Spleen (tissue), 11 donors: Measurements from ENCODE around the gene FAM219B. TPM values are rescaled to one million over a fixed set of nuclear protein-coding genes. Genes with fewer than 3 reads are reported as not detected.

Source experiments
- DNase-seq: peaks from one replicate; pipeline ENCODE4 v3.0.0-alpha.2; 2020
- H3K27ac ChIP-seq, 8 donors: fragments of 200-600 bp; sonication (generic) in 7 of 8; 1 replicate in 4 of 8; 2 replicates in 4 of 8; pipeline versions ENCODE4 v1.5.0 to v1.8.0; 2016 to 2021; ENCODE audit warnings: inconsistent platforms in 4 of 8, mild to moderate bottlenecking in 4 of 8, moderate library complexity in 1 of 8
- H3K27me3 ChIP-seq, 7 donors: fragments of 200-600 bp; sonication (generic) in 6 of 7; replicated peaks in 1 of 7; 1 replicate in 4 of 7; 2 replicates in 3 of 7; pipeline versions ENCODE4 v1.5.0 to v1.8.0; 2016 to 2021; ENCODE audit warnings: inconsistent platforms in 3 of 7, mild to moderate bottlenecking in 1 of 7
- H3K36me3 ChIP-seq, 6 donors: fragments of 200-600 bp; sonication (generic) in 5 of 6; 1 replicate in 4 of 6; 2 replicates in 2 of 6; pipeline versions ENCODE4 v1.5.0 to v1.8.0; 2016 to 2021; ENCODE audit warnings: inconsistent platforms in 2 of 6
- H3K4me1 ChIP-seq, 6 donors: fragments of 200-600 bp; sonication (generic) in 5 of 6; 1 replicate in 3 of 6; 2 replicates in 3 of 6; pipeline versions ENCODE4 v1.5.0 to v1.8.0; 2016 to 2021; ENCODE audit warnings: inconsistent platforms in 3 of 6
- H3K4me3 ChIP-seq, 8 donors: fragments of 200-600 bp; sonication (generic) in 7 of 8; 1 replicate in 4 of 8; 2 replicates in 4 of 8; pipeline versions ENCODE4 v1.5.0 to v1.8.0; 2016 to 2021; ENCODE audit warnings: inconsistent platforms in 4 of 8, mild to moderate bottlenecking in 4 of 8, moderate library complexity in 2 of 8
- H3K9me3 ChIP-seq, 8 donors: fragments of 200-600 bp; sonication (generic) in 7 of 8; 1 replicate in 4 of 8; 2 replicates in 4 of 8; pipeline versions ENCODE4 v1.5.0 to v1.8.0; 2016 to 2021; ENCODE audit warnings: inconsistent platforms in 4 of 8
- POLR2A ChIP-seq, 3 donors: fragments of 450-650 bp; IDR thresholded peaks; one replicate each; pipeline ENCODE4 v1.5.1; 2017; ENCODE audit warnings: antibody characterized with exemption in 3 of 3, mild to moderate bottlenecking in 1 of 3
- POLR2AphosphoS5 ChIP-seq, 3 donors: sonication (generic); formaldehyde crosslinking; IDR thresholded peaks; one replicate each; pipeline ENCODE4 v1.5.1; 2017; ENCODE audit warnings: antibody characterized with exemption in 3 of 3
- WGBS, 5 donors: extraction: QIAGEN DNeasy Blood & Tissue Kit in 3 of 5; methylation state at CpG; one replicate each; pipeline versions ENCODE4 v1.1.5 to v1.1.7; 2013 to 2018; 5-methylcytosine and 5-hydroxymethylcytosine counted together
- intact Hi-C: fragments of 100-400 bp; cut with DNase I; formaldehyde crosslinking; loops from one replicate; pipeline ENCODE4 v1.15.0; 2023; ENCODE audit warnings: low total_unique reads
- polyA plus RNA-seq, 3 donors: library from polyadenylated mRNA; stranded (reverse); fragments of 200-250 nt; gene quantifications; one replicate each; pipeline ENCODE4 v1.2.1, GENCODE V29; 2013
- total RNA-seq, 7 donors: library from RNA; depleted of rRNA in 3 of 7; stranded (reverse); fragments of >200 nt in 3 of 7; fragmentation: NEBNext Ultra II Directional in 4 of 7; extraction: Animal tissue kit (Norgen Biotek cat#: 25700) in 4 of 7; gene quantifications; one replicate each; pipeline versions ENCODE4 v1.1.0 to v1.2.1, GENCODE V29; 2016 to 2021
- TF ChIP-seq, protein P1 (sequence below), 11 experiments: fragments of 200-600 bp in 7 of 11; fragments of 450-650 bp in 4 of 11; sonication (generic) in 4 of 11; IDR thresholded peaks in 8 of 11; conservative IDR thresholded peaks in 3 of 11; 1 replicate in 7 of 11; 2 replicates in 4 of 11; pipeline versions ENCODE4 v1.4.0 to v1.8.0; 2016 to 2021; ENCODE audit warnings: antibody characterized with exemption in 11 of 11, inconsistent platforms in 4 of 11, mild to moderate bottlenecking in 1 of 11
- donor health status: healthy with polysubstance abuse.
- donor health status: DM: no; HTN: no; CAD: no; lungs with moderate emphysema.
- donor health status: DM: no; HTN: no; CAD: no.
- donor health status: Bipolar disorder and iron deficiency.
- donor health status: healthy.
- donor health status: DM: no; HTN: no; CAD: no.
- donor health status: DM: yes; HTN: yes; CAD: no.

The FAM219B gene
- total and polyA plus RNA-seq, 10 donors: 18.6 to 103 (median 69.1) TPM

DNA sequence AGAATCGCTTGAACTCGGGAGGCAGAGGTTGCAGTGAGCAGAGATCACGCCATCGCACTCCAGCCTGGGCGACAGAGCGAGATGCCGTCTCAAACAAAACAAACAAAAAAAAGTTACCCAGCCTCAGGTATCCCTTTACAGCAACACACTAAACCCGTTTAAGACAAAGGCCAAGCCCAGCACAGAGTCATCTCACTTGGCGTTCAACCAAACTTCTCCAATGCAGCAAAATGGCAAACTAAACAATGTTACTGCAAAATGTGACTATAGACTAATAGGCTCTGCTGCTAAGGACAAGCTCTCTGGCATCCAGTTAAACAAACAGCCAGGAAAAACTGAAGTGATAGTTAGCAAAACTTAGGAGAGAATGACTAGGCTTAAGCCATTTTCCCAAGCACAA is 6.4 kb upstream of the FAM219B start:
- 91 to 96% (median 92%) methylated on average over 9 of the region's 9 CpGs for WGBS, 5 donors
- TF ChIP-seq, protein P1, sequence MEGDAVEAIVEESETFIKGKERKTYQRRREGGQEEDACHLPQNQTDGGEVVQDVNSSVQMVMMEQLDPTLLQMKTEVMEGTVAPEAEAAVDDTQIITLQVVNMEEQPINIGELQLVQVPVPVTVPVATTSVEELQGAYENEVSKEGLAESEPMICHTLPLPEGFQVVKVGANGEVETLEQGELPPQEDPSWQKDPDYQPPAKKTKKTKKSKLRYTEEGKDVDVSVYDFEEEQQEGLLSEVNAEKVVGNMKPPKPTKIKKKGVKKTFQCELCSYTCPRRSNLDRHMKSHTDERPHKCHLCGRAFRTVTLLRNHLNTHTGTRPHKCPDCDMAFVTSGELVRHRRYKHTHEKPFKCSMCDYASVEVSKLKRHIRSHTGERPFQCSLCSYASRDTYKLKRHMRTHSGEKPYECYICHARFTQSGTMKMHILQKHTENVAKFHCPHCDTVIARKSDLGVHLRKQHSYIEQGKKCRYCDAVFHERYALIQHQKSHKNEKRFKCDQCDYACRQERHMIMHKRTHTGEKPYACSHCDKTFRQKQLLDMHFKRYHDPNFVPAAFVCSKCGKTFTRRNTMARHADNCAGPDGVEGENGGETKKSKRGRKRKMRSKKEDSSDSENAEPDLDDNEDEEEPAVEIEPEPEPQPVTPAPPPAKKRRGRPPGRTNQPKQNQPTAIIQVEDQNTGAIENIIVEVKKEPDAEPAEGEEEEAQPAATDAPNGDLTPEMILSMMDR (IDR thresholded peaks at IDR 0.05 in 8 of 11, conservative IDR thresholded peaks at IDR 0.05 in 3 of 11): no peak
- no peak for TF ChIP-seq POLR2A (IDR thresholded peaks at IDR 0.05)
- TF ChIP-seq POLR2AphosphoS5 (IDR thresholded peaks at IDR 0.05): no peak
- Histone ChIP-seq H3K27ac (no peak overlapping the region), H3K4me1 (no peaks in the 10 kb centered on the region), H3K9me3 (no peaks in the 10 kb centered on the region), H3K36me3 (peaks cover 0 to 76% (median 49%) of the 10 kb centered on the region in 6 donors), H3K27me3 (no peaks in the 10 kb centered on the region), H3K4me3 (no peak overlapping the region)
- intact Hi-C loops: no loop called here
- no peak for DNase-seq

DNA sequence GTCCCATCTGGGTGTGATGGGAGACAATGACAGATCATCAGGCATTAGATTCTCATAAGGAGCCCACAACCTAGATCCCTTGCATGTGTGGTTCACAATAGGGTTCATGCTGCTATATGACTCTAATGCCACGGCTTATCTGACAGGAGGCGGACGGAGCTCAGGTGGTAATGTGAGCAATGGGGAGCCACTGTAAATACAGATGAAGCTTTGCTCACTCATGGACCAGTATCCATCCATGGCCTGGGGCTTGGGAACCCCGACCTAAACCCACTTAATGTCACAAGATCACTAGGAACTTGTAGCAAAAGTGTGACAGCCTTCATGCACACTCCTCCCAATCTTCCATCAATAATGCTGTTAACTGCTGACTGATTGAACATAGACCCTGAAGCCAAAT is 2.0 kb upstream of the FAM219B start:
- TF ChIP-seq POLR2AphosphoS5 (IDR thresholded peaks at IDR 0.05): no peak
- no peak for TF ChIP-seq POLR2A (IDR thresholded peaks at IDR 0.05)
- TF ChIP-seq, protein P1 (IDR thresholded peaks at IDR 0.05 in 8 of 11, conservative IDR thresholded peaks at IDR 0.05 in 3 of 11): no peak
- H3K27ac ChIP-seq: no peak overlapping the region
- H3K36me3 ChIP-seq: peaks cover 0 to 48% (median 26%) of the 10 kb centered on the region in 6 donors
- H3K4me3 ChIP-seq: no peak overlapping the region
- H3K4me1 ChIP-seq: peaks cover 16 to 36% (median 32%) of the 10 kb centered on the region in 6 donors
- DNase-seq: peak; percentile 52
- H3K9me3 ChIP-seq: no peaks in the 10 kb centered on the region
- WGBS, 5 donors: 93 to 100% (median 96%) methylated on average over 4 of the region's 4 CpGs
- H3K27me3 ChIP-seq: no peaks in the 10 kb centered on the region
- intact Hi-C loops: no loop called here

DNA sequence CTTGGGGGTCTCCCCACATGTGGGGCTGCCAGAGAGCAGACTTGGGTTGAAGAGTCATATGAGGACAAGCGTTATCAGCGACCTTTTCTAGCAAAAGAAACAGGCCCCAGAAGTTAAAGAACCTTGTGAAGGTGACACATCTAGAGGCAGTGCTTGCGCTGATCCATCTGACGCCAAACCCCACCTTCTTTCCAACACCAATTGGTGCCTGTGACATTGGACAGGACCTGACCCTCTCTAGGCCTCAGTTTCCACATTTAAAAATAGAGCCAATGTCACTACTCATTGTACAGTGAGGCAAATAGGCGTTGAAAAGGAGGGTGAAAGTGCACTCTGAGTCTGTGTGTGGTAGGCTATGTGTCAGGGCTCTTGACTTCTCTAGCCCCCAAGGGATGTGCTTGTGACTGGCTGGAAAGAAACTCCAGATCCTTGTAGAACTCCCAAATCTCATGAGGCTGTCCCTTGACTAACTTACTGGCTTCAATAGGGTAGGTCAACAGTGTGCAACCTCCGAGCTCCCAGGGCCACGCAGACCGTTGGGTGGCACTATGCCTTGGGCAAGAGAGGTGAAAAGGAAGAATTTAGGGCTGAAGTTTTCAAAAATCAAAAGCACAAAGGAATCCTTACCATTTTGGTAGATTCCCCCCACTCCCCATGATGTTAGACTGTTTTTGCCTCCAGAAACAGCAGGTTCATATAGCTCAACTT is 666 bp upstream of the FAM219B start:
- H3K4me3 ChIP-seq: peak overlapping the region; percentile 66 to 95 (median 91)
- H3K27ac ChIP-seq: peak overlapping the region; percentile 89 to 97 (median 93)
- H3K4me1 ChIP-seq: peaks cover 16 to 49% (median 42%) of the 10 kb centered on the region in 6 donors
- H3K9me3 ChIP-seq: no peaks in the 10 kb centered on the region
- no peaks in the 10 kb centered on the region for H3K27me3 ChIP-seq
- TF ChIP-seq POLR2AphosphoS5 (IDR thresholded peaks at IDR 0.05) (no peak), POLR2A (IDR thresholded peaks at IDR 0.05) (no peak)
- TF ChIP-seq, protein P1 (IDR thresholded peaks at IDR 0.05 in 8 of 11, conservative IDR thresholded peaks at IDR 0.05 in 3 of 11): no peak
- H3K36me3 ChIP-seq: peaks cover 0 to 48% (median 25%) of the 10 kb centered on the region in 6 donors
- intact Hi-C loops: no loop called here
- WGBS, 5 donors: 50 to 60% (median 53%) methylated on average over 8 of the region's 8 CpGs
- peak; percentile 44 for DNase-seq

DNA sequence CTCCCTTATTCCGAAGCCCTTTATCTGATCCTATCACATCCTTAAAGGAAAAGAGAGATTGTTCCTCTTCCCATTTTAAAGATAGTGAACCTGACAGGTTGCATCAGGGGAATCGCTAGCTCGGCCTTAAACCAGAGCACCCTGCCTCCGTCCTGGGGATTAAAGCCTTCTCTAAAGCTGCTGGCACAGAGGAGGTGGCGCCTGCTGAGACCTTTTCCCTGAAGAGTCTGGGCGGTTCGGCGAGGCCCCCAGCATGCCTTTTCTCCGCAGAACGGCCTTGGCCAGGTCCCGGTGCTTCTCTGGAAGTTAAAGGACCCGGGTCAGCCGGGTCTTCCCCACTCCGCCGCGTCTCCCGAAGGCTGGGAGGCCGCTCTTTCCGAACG is 593 bp downstream of the FAM219B start:
- 0 to 1% (median 0%) methylated on average over 20 of the region's 20 CpGs for WGBS, 5 donors
- Histone ChIP-seq H3K27ac (peak overlapping the region; percentile 89 to 97 (median 93)), H3K27me3 (no peaks in the 10 kb centered on the region), H3K9me3 (no peaks in the 10 kb centered on the region), H3K4me1 (peaks cover 26 to 61% (median 54%) of the 10 kb centered on the region in 6 donors), H3K4me3 (peak overlapping the region; percentile 66 to 95 (median 91)), H3K36me3 (peaks cover 0 to 46% (median 27%) of the 10 kb centered on the region in 6 donors)
- TF ChIP-seq, protein P1 (IDR thresholded peaks at IDR 0.05 in 8 of 11, conservative IDR thresholded peaks at IDR 0.05 in 3 of 11): no peak
- TF ChIP-seq POLR2AphosphoS5 (IDR thresholded peaks at IDR 0.05) (no peak), POLR2A (IDR thresholded peaks at IDR 0.05) (no peak)
- DNase-seq: peak; percentile 22
- intact Hi-C loops: no loop called here
